ENCODE measurements around the gene THBS1.

The THBS1 gene

DNA sequence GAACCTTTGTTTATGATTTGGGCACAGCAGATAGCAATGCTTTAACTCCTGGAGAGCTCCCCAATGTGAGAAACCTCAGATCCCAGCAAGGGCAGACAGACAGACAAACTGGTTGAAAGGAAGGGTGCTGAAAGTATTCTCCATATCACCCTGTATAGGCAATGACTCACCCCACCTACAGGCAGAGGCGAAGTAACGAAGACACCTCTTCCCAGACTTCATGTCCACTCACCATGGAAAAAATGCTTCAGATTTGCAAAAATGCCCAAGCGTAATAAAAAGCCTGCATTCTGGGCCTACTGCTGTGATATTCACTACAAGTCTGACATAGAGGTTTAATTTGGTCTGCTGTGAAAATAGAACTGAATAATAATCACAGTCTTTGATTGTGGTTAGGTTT, 50.5 kb downstream of the THBS1 start:
- DNase-seq (ENCODE audit: low read depth in 2 of 2) = peak in 1 of 2 donors; percentile 21

DNA sequence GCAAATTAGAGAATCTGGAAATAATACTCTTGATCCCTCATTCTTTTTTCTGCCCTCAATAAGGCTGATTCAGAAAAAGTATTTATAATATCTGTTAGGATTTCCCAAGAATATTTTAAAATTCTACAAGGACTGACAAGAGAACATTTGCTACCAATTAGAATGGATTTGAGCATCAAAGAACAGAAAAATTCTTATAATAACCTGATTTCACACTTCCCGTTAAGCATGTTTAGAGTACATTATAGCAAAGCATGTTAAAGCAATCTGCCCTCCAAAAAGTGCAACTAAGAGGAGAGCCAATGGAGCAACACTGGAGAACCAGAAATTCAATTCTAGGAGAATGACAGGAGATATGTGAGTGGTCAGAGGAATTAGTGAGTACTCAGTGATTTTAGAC, 57.2 kb downstream of the THBS1 start:
- DNase-seq (ENCODE audit: low read depth in 2 of 2) = no peak

DNA sequence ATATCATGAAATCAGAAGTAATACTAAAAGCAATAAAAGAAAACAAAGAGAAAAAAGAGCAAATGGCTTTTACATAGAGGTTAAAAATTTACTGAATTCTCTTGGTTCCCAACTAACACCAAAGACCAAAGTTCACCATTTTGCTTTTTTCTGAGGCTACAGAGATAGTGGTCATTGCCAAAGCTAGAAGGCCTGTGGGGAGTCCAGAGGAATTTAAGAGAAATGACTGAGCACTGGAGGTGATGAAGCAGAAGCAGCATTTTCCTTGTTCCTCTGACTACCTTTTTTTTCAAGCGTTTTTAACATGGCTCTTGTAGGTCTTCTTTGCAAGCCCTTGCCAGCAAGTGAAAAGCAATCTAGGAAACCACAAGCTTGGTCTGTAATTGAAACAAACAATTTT, 58.2 kb downstream of the THBS1 start:
- no peak for DNase-seq (ENCODE audit: low read depth in 2 of 2)

DNA sequence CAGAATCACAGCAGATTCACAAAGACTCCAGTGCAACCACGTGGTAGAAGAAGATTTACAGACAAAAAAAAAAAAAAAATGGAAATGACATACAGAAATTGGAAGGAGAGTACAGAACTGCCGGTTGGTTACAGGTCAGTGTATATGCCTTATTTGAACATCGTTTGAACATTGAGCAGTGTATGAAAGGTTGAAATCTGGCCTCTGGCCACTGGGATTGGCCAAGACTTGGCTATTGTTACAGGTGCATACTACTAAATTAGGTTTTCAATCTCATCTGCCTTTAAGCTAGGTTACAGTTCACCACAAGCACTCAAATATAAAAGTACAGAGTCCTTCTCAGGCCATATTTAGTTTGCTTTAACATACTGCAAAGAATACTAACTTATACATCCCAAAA, 59.8 kb downstream of the THBS1 start:
- DNase-seq (ENCODE audit: low read depth in 2 of 2) = no peak

DNA sequence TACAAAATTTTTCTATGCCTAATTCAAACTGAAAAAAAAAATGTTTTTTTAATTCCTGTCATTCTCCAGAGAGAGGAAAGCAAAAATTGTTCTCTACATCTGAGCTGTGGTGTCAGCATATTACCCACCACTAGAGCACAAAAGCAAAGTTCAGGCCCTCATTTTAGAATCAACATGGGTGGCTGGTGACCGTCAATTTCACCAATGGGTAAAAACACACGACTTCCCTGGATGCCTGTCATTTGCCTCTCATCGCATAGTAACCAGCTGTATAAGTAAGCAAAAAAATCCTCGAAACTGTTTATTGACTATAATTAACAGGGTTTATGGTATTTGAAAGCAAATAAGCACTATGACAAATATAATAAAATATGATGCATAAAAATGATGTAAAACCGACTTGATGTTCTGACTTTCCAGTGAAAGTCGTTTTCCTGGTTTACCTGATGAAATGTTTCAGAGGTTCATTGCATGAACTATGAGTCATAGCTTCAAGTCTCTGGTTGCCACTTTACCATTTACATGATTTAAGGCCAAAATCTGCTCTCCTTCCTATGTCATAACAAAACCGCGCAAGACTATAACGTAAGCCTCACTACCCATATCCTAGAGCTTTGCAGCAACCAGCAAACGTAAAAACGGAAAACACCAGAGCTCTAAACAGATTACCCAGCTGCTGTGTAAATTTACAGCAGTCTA, 60.5 kb downstream of the THBS1 start:
- DNase-seq (ENCODE audit: low read depth in 2 of 2) = no peak

DNA sequence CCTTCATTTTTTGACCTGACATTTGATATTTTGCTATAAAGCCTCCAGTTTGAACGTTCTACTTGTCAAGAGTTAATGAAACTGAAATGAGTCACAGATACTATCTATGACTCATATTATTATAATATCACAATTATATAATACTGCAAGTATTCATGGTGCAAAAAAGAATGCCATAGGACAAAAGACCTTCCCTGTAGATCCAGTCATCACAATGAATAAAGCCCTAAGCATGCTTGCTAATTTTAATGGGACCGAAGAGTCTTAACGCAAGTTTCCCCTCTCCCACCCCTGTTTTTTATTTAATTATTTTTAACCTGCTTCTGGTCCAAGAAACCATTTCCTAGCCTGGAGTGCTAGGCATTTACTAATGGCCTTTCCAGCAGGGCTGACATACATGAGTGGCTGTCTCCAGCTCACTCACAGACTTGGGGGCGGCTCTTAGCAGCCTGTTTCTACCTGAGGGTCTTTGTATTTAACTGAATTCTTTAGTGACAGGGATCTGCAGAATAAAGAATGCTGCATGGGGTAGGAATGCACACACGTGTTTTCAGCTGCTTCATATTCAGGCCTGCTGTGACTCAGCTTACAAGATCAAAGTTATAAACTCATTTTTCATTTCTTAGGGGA, 61.2 kb downstream of the THBS1 start:
- no peak for DNase-seq (ENCODE audit: low read depth in 2 of 2)

DNA sequence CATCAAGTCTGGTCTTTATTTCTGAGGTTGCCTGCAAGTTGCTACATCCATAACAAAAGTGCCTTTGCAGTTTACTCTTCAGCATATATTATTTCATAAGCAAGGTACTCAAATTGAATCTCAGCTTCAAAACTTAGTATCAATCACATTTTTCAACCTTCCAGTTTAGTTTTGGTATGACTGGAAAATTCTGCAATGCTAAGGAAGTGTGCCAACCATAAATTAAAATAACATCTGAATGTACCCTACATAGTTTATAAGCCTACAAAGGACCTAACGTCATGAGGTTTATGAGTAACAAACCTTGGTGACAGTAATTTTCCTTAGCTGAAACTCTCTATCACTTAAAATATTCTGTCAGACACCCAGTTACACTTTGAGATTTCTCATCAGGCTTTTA, 62.8 kb downstream of the THBS1 start:
- no peak for DNase-seq (ENCODE audit: low read depth in 2 of 2)

DNA sequence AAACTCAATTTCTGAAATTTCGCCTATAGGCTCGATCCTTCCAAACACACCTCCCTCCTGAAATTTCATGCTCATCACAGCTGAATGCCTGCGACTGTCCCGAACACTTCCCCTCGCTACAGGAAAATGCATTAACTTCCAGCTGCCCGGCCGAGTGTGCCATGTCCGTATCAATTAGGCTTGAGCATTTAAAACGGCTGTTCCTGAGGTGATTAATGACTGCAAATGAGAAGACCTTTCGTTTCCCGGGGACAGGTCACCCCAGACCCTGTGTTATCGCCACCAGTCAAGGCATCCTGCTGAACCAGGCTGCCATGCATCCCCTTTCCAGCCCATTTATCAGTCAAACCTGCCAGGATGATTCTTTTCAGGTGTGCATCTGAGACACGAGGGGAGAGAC, 63.3 kb downstream of the THBS1 start:
- no peak for DNase-seq (ENCODE audit: low read depth in 2 of 2)

DNA sequence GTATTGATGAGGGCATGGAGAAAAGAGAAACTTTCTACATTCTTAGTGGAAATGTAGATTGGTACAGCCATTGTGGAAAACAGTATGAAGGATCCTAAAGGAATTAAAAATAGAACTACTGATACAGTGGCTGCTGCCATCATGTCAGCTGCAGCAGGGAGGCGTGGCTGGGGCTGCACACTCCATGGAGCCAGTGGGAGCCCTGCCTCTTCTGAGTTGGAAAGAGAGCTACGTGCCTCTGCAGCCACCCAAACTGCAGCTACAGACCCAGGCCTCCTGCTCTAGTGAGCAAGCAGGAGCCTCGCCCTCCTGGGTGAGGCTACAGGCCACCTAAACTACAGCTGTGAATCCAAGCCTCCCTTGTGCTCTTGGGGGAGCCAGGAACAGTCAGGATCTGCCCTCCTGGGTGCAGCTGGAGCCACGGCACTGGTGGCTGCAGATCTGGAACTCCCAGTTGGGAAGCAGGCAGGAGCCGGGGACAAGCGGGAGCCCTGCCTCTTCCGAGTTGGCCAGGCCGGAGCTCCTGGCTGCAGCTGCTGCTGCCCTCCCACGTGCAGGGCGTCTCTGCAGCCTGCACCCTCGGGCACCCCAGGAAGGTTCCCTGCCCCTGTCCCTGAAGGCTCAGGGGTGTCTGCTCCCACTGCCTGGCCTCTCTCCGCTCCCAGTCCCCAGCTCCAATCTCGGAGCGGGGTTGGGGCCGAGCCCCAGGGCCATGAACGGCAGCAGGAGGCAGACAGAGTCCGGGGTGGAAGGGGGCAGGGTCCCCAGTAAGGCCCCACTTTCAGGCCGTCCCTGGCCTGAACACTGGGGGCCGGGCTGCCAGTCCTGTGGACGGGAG, 64.5 kb downstream of the THBS1 start:
- DNase-seq (ENCODE audit: low read depth in 2 of 2) = no peak

DNA sequence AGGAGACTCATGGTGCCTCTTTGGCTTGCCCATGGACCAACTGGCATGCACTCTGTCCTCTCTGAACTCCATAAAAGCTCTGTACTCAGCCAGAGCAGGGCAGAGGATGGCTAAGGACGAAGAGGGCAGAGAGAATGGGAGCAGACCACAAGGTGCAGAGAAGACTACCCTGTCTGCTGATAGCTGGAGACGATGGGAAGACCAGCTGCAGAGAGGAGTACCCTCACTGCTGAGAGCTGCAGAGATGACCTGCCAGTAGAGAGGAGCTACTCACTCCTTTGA, 65.0 kb downstream of the THBS1 start:
- no peak for DNase-seq (ENCODE audit: low read depth in 2 of 2)

DNA sequence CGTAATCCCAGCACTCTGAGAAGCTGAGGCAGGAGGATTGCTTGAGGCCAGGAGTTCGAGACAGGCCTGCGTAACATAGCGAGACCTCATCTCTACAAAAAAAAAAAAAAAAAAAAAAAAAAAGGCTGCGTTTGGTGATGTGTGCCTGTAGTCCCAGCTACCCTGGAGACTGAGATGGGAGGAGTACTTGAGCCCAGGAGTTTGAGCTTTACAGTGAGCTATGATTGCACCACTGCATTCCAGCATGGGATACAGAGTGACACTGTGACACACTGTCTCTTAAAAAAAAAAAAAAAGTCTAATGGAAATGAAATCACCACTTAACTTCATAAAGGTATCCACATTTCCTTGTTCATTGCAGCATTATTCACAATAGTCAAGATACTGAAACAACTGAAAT, 65.5 kb downstream of the THBS1 start:
- no peak for DNase-seq (ENCODE audit: low read depth in 2 of 2)
